HCT116 (cell line): ENCODE measurements around the gene ITGA2B. TPM values are rescaled to one million over a fixed set of nuclear protein-coding genes. Genes with fewer than 3 reads are reported as not detected.

Experiments
- ATAC-seq: fragments of 200-7000 bp; cut with Tn5 transposase; 2 replicates; pipeline ENCODE4 v1.9.1; 2020; ENCODE audit warnings: mild to moderate bottlenecking, moderate library complexity
- Bru-seq: library from RNA; stranded (reverse); fragments of 400-500 nt; gene quantifications from one replicate; lab custom pipeline; 2021; lab: Mats Ljungman, UMichigan
- BruChase-seq, 2 experiments: library from RNA; stranded (reverse); fragments of 400-500 nt; gene quantifications; one replicate each; lab custom pipeline; 2021; lab: Mats Ljungman, UMichigan
- BruUV-seq: library from RNA; stranded (reverse); fragments of 400-500 nt; replicated peaks from 2 replicates; lab custom pipeline; 2021; lab: Mats Ljungman, UMichigan
- CTCF ChIA-PET: fragments of 300-600 bp; sonication (Branson Sonifier 250); formaldehyde crosslinking; loops from one replicate; lab custom pipeline; 2021; ENCODE audit warnings: antibody characterized with exemption; lab: Charles Lee
- POLR2A ChIA-PET: fragments of 300-600, 350-600 bp; sonication (Branson Sonifier 250); formaldehyde crosslinking; loops from one replicate; lab custom pipeline; 2021; ENCODE audit warnings: antibody characterized with exemption; lab: Charles Lee
- RAD21 ChIA-PET, 2 experiments: fragments of 300-600 bp; sonication (Branson Sonifier 250); formaldehyde crosslinking; loops; one replicate each; lab custom pipeline; 2023; ENCODE audit warnings: low total read pairs in 2 of 2; ENCODE audit not compliant: uncharacterized antibody in 2 of 2, unreplicated experiment in 2 of 2, low non-redundant PET in 1 of 2; lab: Charles Lee
- DNase-seq: peaks from one replicate; pipeline ENCODE4 v3.0.0-alpha.2; 2010; ENCODE audit warnings: low read depth, low spot score
- H2AFZ ChIP-seq: fragments of 200-600 bp; shearing (Covaris generic), sonication (generic); 2 replicates; pipeline ENCODE4 v1.6.1; 2017; ENCODE audit warnings: low read depth, mixed run types, mixed read lengths, antibody characterized with exemption, low read length; ENCODE audit not compliant: poor library complexity, severe bottlenecking
- H3K27ac ChIP-seq: 2 replicates; pipeline ENCODE4 v1.5.1; 2012; ENCODE audit warnings: low read depth, low read length
- H3K27me3 ChIP-seq: fragments of 200-600 bp; sonication (generic); 2 replicates; pipeline ENCODE4 v1.6.1; 2016; ENCODE audit warnings: mixed run types, low read length, mixed read lengths; ENCODE audit not compliant: insufficient read depth
- H3K36me3 ChIP-seq, 2 experiments: fragments of 200-500 bp in 1 of 2; fragments of 200-600 bp in 1 of 2; sonication (Bioruptor generic) in 1 of 2; sonication (generic) in 1 of 2; 2 replicates each; pipeline versions ENCODE4 v1.5.1 to v1.6.1; 2014 to 2016; ENCODE audit warnings: low read length in 2 of 2, inconsistent platforms in 1 of 2, mixed read lengths in 1 of 2, mixed run types in 1 of 2; ENCODE audit not compliant: insufficient read depth in 2 of 2, control insufficient read depth in 1 of 2
- H3K4me1 ChIP-seq, 2 experiments: fragments of 200-600 bp in 1 of 2; sonication (generic) in 1 of 2; 2 replicates each; pipeline versions ENCODE4 v1.5.1 to v1.6.1; 2012 to 2017; ENCODE audit warnings: low read length in 2 of 2, inconsistent platforms in 1 of 2, mild to moderate bottlenecking in 1 of 2, mixed read lengths in 1 of 2, mixed run types in 1 of 2, moderate library complexity in 1 of 2; ENCODE audit not compliant: insufficient read depth in 2 of 2, control insufficient read depth in 1 of 2
- H3K4me2 ChIP-seq: fragments of 200-600 bp; sonication (generic); 2 replicates; pipeline ENCODE4 v1.6.1; 2017; ENCODE audit warnings: mixed run types, low read length, mixed read lengths
- H3K4me3 ChIP-seq, 2 experiments: fragments of 200-600 bp in 1 of 2; sonication (generic) in 1 of 2; replicated peaks in 1 of 2; 2 replicates each; pipeline ENCODE4 v1.5.1; 2011 to 2016; ENCODE audit warnings: low read length in 2 of 2, control low read depth in 1 of 2, low read depth in 1 of 2, mild to moderate bottlenecking in 1 of 2, mixed read lengths in 1 of 2, mixed run types in 1 of 2
- H3K79me2 ChIP-seq: fragments of 200-600 bp; sonication (generic); 2 replicates; pipeline ENCODE4 v1.6.1; 2017; ENCODE audit warnings: mild to moderate bottlenecking, mixed run types, low read length, moderate library complexity, mixed read lengths; ENCODE audit not compliant: insufficient read depth
- H3K9ac ChIP-seq: fragments of 200-600 bp; sonication (generic); 2 replicates; pipeline ENCODE4 v1.6.1; 2016; ENCODE audit warnings: low read length, mixed read lengths
- H3K9me2 ChIP-seq: fragments of 200-600 bp; sonication (generic), shearing (Covaris generic); 2 replicates; pipeline ENCODE4 v1.6.1; 2017; ENCODE audit warnings: mixed run types, mild to moderate bottlenecking, moderate library complexity; ENCODE audit not compliant: insufficient read depth
- H3K9me3 ChIP-seq, 2 experiments: fragments of 200-500 bp in 1 of 2; fragments of 200-600 bp in 1 of 2; sonication (Bioruptor generic) in 1 of 2; sonication (generic) in 1 of 2; 2 replicates each; pipeline ENCODE4 v1.6.1; 2014 to 2017; ENCODE audit warnings: low read length in 2 of 2, mixed read lengths in 2 of 2, inconsistent platforms in 1 of 2, low read depth in 1 of 2, mild to moderate bottlenecking in 1 of 2, mixed run types in 1 of 2, moderate library complexity in 1 of 2; ENCODE audit not compliant: control insufficient read depth in 1 of 2, insufficient read depth in 1 of 2
- H4K20me1 ChIP-seq: fragments of 200-600 bp; sonication (generic), shearing (Covaris generic); 2 replicates; pipeline ENCODE4 v1.6.1; 2017; ENCODE audit warnings: mixed run types, mild to moderate bottlenecking, moderate library complexity; ENCODE audit not compliant: insufficient read depth
- ATF3 ChIP-seq: IDR thresholded peaks from 2 replicates; pipeline ENCODE4 v1.6.1; 2012
- CBX3 ChIP-seq: IDR thresholded peaks from 2 replicates; pipeline ENCODE4 v1.6.1; 2012; ENCODE audit warnings: low read depth
- CEBPB ChIP-seq: IDR thresholded peaks from 2 replicates; pipeline ENCODE4 v1.6.1; 2012; ENCODE audit warnings: low read depth
- CTCF ChIP-seq, 3 experiments: fragments of 200-600 bp in 1 of 3; sonication (generic) in 1 of 3; IDR thresholded peaks in 2 of 3; conservative IDR thresholded peaks in 1 of 3; 2 replicates each; pipeline ENCODE4 v1.5.1; 2012 to 2017; ENCODE audit warnings: low read depth in 2 of 3, low read length in 2 of 3, antibody characterized with exemption in 1 of 3, borderline replicate concordance in 1 of 3, control low read depth in 1 of 3, mild to moderate bottlenecking in 1 of 3, mixed read lengths in 1 of 3, mixed run types in 1 of 3, moderate library complexity in 1 of 3; ENCODE audit not compliant: insufficient read depth in 1 of 3
- EGR1 ChIP-seq: IDR thresholded peaks from 2 replicates; pipeline ENCODE4 v1.6.1; 2012; ENCODE audit warnings: low read depth
- ELF1 ChIP-seq: IDR thresholded peaks from 2 replicates; pipeline ENCODE4 v1.6.1; 2012; ENCODE audit warnings: low read depth, borderline replicate concordance
- EZH2phosphoT487 ChIP-seq: fragments of 200-600 bp; IDR thresholded peaks from 2 replicates; pipeline ENCODE4 v1.6.1; 2018; ENCODE audit warnings: antibody characterized with exemption, borderline replicate concordance
- FOSL1 ChIP-seq: IDR thresholded peaks from 2 replicates; pipeline ENCODE4 v1.6.1; 2012; ENCODE audit warnings: low read depth
- JUND ChIP-seq: IDR thresholded peaks from 2 replicates; pipeline ENCODE4 v1.6.1; 2012
- MAX ChIP-seq: IDR thresholded peaks from 2 replicates; pipeline ENCODE4 v1.6.1; 2012
- POLR2A ChIP-seq: IDR thresholded peaks from 2 replicates; pipeline ENCODE4 v1.7.0; 2011; ENCODE audit warnings: borderline replicate concordance; ENCODE audit not compliant: insufficient read depth, insufficient read length; ENCODE audit errors: extremely low read depth
- POLR2AphosphoS5 ChIP-seq: IDR thresholded peaks from 2 replicates; pipeline ENCODE4 v1.6.1; 2011; ENCODE audit warnings: mild to moderate bottlenecking, low read depth, low read length, moderate library complexity
- RAD21 ChIP-seq: IDR thresholded peaks from 2 replicates; pipeline ENCODE4 v1.6.1; 2012; ENCODE audit warnings: low read depth, mild to moderate bottlenecking
- SIN3A ChIP-seq: IDR thresholded peaks from 2 replicates; pipeline ENCODE4 v1.6.1; 2012; ENCODE audit warnings: low read depth
- SP1 ChIP-seq: IDR thresholded peaks from 2 replicates; pipeline ENCODE4 v1.6.1; 2012; ENCODE audit warnings: low read depth
- SRF ChIP-seq: IDR thresholded peaks from 2 replicates; pipeline ENCODE4 v1.6.1; 2012; ENCODE audit warnings: low read depth
- TCF7L2 ChIP-seq: IDR thresholded peaks from 2 replicates; pipeline ENCODE4 v1.7.0; 2011; ENCODE audit warnings: borderline replicate concordance, inconsistent platforms; ENCODE audit not compliant: insufficient read depth, insufficient read length; ENCODE audit errors: extremely low read depth
- ZBTB33 ChIP-seq: IDR thresholded peaks from 2 replicates; pipeline ENCODE4 v1.6.1; 2011; ENCODE audit warnings: mild to moderate bottlenecking, low read length, moderate library complexity; ENCODE audit not compliant: insufficient replicate concordance; ENCODE audit errors: extremely low read depth
- ZFX ChIP-seq: fragments of 450-650 bp; IDR thresholded peaks from 2 replicates; pipeline ENCODE4 v1.6.1; 2017
- ZNF274 ChIP-seq: fragments of 200-500 bp; sonication (Bioruptor generic); IDR thresholded peaks from 2 replicates; pipeline ENCODE4 v1.6.1; 2014; ENCODE audit warnings: mild to moderate bottlenecking, low read depth, low read length, inconsistent platforms
- intact Hi-C: fragments of 100-400 bp; cut with micrococcal nuclease; formaldehyde crosslinking; loops from 2 replicates; pipeline ENCODE4 v1.10.0; 2022
- long read RNA-seq: library from polyadenylated mRNA; unstranded; transcript quantifications from one replicate; pipeline ENCODE4 v2.0.0, GENCODE V29; 2021; ENCODE audit not compliant: unreplicated experiment
- polyA plus RNA-seq: library from polyadenylated mRNA; unstranded; fragments of >200 nt; gene quantifications from 2 replicates; pipeline ENCODE4 v1.2.1, GENCODE V29; 2012; ENCODE audit warnings: missing spikeins
- total RNA-seq: library from RNA; stranded (reverse); gene quantifications from one replicate; pipeline ENCODE4 v1.2.1, GENCODE V29; 2021; ENCODE audit not compliant: unreplicated experiment

The ITGA2B gene
- total RNA-seq, result 7.6 TPM
- polyA plus RNA-seq, result 4.9 and 6.5 TPM in 2 replicates
- percentile 35 among the genes with signal in this experiment for Bru-seq, nascent RNA
- percentile 40 among the genes with signal in this experiment for BruChase-seq, experiment 1, labeled RNA remaining after a 6-hour chase
- percentile 36 among the genes with signal in this experiment for BruChase-seq, experiment 2, labeled RNA remaining after a 2-hour chase
- long read RNA-seq, partial matches to known transcripts, result 2 of 10 reads
- long read RNA-seq, other reads (novel, unspliced or antisense), result 7 of 10 reads

GRCh38 chr17:44389281-44389680 lies at the start of gene ITGA2B:
TSS of gene ITGA2B (minus strand) at chr17:44389649. CDS start at chr17:44389473, 176 bp downstream.
- Histone ChIP-seq H3K27ac (no peak within 1 kb of the TSS), H3K9me3 (no peaks in the 10 kb centered on the region), H3K4me3 (no peak within 1 kb of the TSS), H3K9me2 (no peaks in the 10 kb centered on the region), H3K9ac (no peak within 1 kb of the TSS), H3K4me2 (no peak within 1 kb of the TSS), H3K4me1 (peaks cover 4 to 18% of the 10 kb centered on the region in 2 experiments; a peak in 3 of 4 replicates), H3K36me3 (no peaks in the 10 kb centered on the region), H2AFZ (no peak within 1 kb of the TSS), H3K27me3 (no peaks in the 10 kb centered on the region), H4K20me1 (no peaks in the 10 kb centered on the region), H3K79me2 (no peaks in the 10 kb centered on the region)
- DNase-seq (no peak), ATAC-seq (no peak)
- no peak for TF ChIP-seq MAX
- TF ChIP-seq ATF3, result no peak
- no peak for TF ChIP-seq FOSL1
- no peak for TF ChIP-seq CBX3
- TF ChIP-seq CTCF (IDR thresholded peaks at IDR 0.05 in 2 of 3, conservative IDR thresholded peaks at IDR 0.05 in 1 of 3; ENCODE audit: borderline replicate concordance in 1 of 3, insufficient read depth in 1 of 3, low read depth in 2 of 3, low read length in 2 of 3), result no peak
- no peak for TF ChIP-seq POLR2A
- TF ChIP-seq SRF, result no peak
- no peak for TF ChIP-seq ZNF274
- no peak for TF ChIP-seq RAD21
- no peak for TF ChIP-seq ZFX
- TF ChIP-seq ZBTB33, result no peak
- no peak for TF ChIP-seq EGR1
- TF ChIP-seq SIN3A, result no peak
- TF ChIP-seq EZH2phosphoT487, result no peak
- TF ChIP-seq SP1, result no peak
- TF ChIP-seq POLR2AphosphoS5, result no peak
- no peak for TF ChIP-seq JUND
- no peak for TF ChIP-seq TCF7L2
- no peak for TF ChIP-seq ELF1
- TF ChIP-seq CEBPB, result no peak
- RAD21 ChIA-PET, result no interaction called here
- BruUV-seq, result no TSS peak
- CTCF ChIA-PET, result no interaction called here
- POLR2A ChIA-PET, result no interaction called here
- intact Hi-C loops, result no loop called here
